Retina (tissue), 1 donor: ENCODE data around the gene ITPRID1.

Experiments used
- DNase-seq: peaks from one replicate; pipeline ENCODE4 v3.0.0-alpha.2; 2016

The ITPRID1 gene

DNA sequence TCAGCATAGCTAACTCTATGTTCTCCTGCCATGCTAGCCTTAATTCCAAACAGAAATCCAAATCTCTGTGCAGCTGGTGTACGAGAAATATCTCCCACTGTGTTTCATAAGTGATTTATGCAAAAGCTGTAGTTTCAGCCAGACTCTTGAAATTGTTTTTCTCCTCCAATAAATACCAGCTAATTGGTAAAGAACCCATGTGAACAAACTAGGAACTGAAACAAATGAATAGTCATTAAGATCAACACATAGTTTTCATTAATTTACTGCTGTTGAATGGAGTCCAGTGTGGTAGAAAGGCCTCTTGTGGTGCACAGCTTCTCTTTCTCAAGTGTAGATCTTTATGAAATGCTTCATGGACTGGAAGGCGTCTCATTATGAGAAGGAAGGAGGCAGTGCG, 191.5 kb downstream of the ITPRID1 start:
- no peak for DNase-seq

DNA sequence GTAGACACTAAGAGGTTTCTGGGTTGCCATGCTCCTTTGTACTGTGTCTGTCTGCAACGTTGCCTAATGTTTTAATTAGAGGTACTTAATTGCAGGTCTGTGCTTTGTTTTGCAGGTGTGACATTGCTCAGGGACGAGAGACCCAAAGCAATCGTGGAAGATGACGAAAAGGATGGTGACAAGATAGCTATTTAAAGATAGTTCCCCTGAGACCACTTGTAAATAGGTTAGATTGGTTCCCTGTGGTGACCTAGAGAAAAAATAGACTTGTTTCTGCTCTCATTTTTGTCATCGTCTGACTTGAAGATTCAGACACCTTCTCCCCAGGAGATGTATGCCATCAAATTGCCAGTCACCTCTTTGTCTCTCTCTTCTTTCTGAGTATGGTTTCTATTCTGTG, 193.2 kb downstream of the ITPRID1 start:
- no peak for DNase-seq
